ENCODE data around the gene SCP2D1.

The SCP2D1 gene

GRCh38 chr20:18853216-18853615 is 39.6 kb downstream of the SCP2D1 start:
- H3K4me3 ChIP-seq (ENCODE audit: low read depth, low read length), result no peak overlapping the region
- no peak for TF ChIP-seq MAX (IDR thresholded peaks at IDR 0.05; ENCODE audit: low read depth, low read length)
- TF ChIP-seq, protein P1, sequence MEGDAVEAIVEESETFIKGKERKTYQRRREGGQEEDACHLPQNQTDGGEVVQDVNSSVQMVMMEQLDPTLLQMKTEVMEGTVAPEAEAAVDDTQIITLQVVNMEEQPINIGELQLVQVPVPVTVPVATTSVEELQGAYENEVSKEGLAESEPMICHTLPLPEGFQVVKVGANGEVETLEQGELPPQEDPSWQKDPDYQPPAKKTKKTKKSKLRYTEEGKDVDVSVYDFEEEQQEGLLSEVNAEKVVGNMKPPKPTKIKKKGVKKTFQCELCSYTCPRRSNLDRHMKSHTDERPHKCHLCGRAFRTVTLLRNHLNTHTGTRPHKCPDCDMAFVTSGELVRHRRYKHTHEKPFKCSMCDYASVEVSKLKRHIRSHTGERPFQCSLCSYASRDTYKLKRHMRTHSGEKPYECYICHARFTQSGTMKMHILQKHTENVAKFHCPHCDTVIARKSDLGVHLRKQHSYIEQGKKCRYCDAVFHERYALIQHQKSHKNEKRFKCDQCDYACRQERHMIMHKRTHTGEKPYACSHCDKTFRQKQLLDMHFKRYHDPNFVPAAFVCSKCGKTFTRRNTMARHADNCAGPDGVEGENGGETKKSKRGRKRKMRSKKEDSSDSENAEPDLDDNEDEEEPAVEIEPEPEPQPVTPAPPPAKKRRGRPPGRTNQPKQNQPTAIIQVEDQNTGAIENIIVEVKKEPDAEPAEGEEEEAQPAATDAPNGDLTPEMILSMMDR (IDR thresholded peaks at IDR 0.05; ENCODE audit: low read depth, low read length), result no peak
- no peak for TF ChIP-seq POLR2A (IDR thresholded peaks at IDR 0.05; ENCODE audit: extremely low read depth, insufficient read length)
- TF ChIP-seq MYC (IDR thresholded peaks at IDR 0.05; ENCODE audit: low read depth, low read length), result no peak
- DNase-seq (ENCODE audit: low read depth), result no peak

GRCh38 chr20:18853946-18854646 is 40.5 kb downstream of the SCP2D1 start:
- H3K4me3 ChIP-seq (ENCODE audit: low read depth, low read length), result no peak overlapping the region
- DNase-seq (ENCODE audit: low read depth), result no peak
- TF ChIP-seq, protein P1 (IDR thresholded peaks at IDR 0.05; ENCODE audit: low read depth, low read length), result no peak
- no peak for TF ChIP-seq MAX (IDR thresholded peaks at IDR 0.05; ENCODE audit: low read depth, low read length)
- no peak for TF ChIP-seq MYC (IDR thresholded peaks at IDR 0.05; ENCODE audit: low read depth, low read length)
- TF ChIP-seq POLR2A (IDR thresholded peaks at IDR 0.05; ENCODE audit: extremely low read depth, insufficient read length), result no peak

- TF ChIP-seq, protein P1 (IDR thresholded peaks at IDR 0.05; ENCODE audit: low read depth, low read length), result no peak
- no peak for TF ChIP-seq POLR2A (IDR thresholded peaks at IDR 0.05; ENCODE audit: extremely low read depth, insufficient read length)
- no peak for TF ChIP-seq MAX (IDR thresholded peaks at IDR 0.05; ENCODE audit: low read depth, low read length)
- H3K4me3 ChIP-seq (ENCODE audit: low read depth, low read length), result no peak overlapping the region
- DNase-seq (ENCODE audit: low read depth), result no peak
These were observed 42.3 kb downstream of the SCP2D1 start for GRCh38 chr20:18855882-18856281.

DNA sequence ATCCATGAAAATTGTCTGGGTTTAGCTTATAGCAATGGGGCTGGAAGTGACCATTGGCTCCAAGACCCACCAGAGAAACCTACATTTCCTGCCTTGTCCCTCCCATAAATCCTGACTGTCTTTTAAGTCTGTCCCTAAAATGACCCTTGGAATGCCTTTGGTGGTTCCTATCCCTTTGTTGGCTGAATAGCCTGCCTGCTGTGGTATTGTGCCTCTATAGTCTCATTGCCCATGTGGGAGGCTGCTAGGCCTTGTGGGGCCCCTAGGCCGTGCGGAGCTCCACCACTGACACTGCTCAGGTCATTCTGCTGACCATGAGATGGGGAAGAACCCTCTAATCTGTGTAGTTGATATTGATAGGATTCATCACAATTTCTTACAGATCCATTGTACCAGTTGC is 43.3 kb downstream of the SCP2D1 start:
- no peak for TF ChIP-seq POLR2A (IDR thresholded peaks at IDR 0.05; ENCODE audit: extremely low read depth, insufficient read length)
- TF ChIP-seq, protein P1 (IDR thresholded peaks at IDR 0.05; ENCODE audit: low read depth, low read length), result no peak
- TF ChIP-seq MYC (IDR thresholded peaks at IDR 0.05; ENCODE audit: low read depth, low read length), result no peak
- no peak for TF ChIP-seq MAX (IDR thresholded peaks at IDR 0.05; ENCODE audit: low read depth, low read length)
- DNase-seq (ENCODE audit: low read depth), result no peak
- no peak overlapping the region for H3K4me3 ChIP-seq (ENCODE audit: low read depth, low read length)

DNA sequence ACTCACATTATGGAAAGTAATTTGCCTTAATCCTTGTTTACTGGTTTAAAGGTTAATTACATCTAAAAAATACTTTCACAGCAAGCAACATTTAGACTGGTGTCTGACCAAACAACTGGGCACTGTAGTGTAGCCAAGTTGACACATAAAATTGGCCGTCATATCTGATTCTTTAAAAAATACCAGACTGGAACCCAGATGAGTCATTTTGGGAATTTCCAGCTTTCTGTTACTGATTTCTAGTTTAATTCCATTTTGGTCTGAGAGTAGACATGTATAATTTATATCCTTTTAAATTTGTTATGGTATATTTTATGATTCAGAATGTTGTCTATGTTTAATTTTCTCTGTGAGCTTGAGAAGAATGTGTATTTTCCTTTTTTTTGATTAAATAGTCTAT is 44.1 kb downstream of the SCP2D1 start:
- TF ChIP-seq, protein P1 (IDR thresholded peaks at IDR 0.05; ENCODE audit: low read depth, low read length), result no peak
- TF ChIP-seq POLR2A (IDR thresholded peaks at IDR 0.05; ENCODE audit: extremely low read depth, insufficient read length), result no peak
- no peak for TF ChIP-seq MYC (IDR thresholded peaks at IDR 0.05; ENCODE audit: low read depth, low read length)
- no peak for TF ChIP-seq MAX (IDR thresholded peaks at IDR 0.05; ENCODE audit: low read depth, low read length)
- no peak for DNase-seq (ENCODE audit: low read depth)
- no peak overlapping the region for H3K4me3 ChIP-seq (ENCODE audit: low read depth, low read length)
